Iris pigment epithelial cell (primary cell): ENCODE measurements around the gene C2orf76.
A peak's percentile ranks its signal among the peaks of the same experiment; 100 is the strongest.
"Not testable (repeated sequence)": the region's sequence is repeated elsewhere in the genome, so short reads cannot be mapped to it uniquely, and the experiment has no call there.

Experiments
- DNase-seq: peaks from one replicate; pipeline ENCODE4 v3.0.0-alpha.2; 2011; ENCODE audit warnings: low read depth

C2orf76 gene

GRCh38 chr2:119377294-119377992 is 10.8 kb upstream of the C2orf76 start:
- no peak for DNase-seq

GRCh38 chr2:119376810-119377209 is 10.2 kb upstream of the C2orf76 start:
- DNase-seq, result no peak

- not testable (repeated sequence) for DNase-seq
Measured at GRCh38 chr2:119376406-119376805, 9.8 kb upstream of the C2orf76 start.

GRCh38 chr2:119373907-119374745 is 7.5 kb upstream of the C2orf76 start:
- DNase-seq, result not testable (repeated sequence)

GRCh38 chr2:119372778-119373568 is 6.3 kb upstream of the C2orf76 start:
- DNase-seq, result no peak

- DNase-seq, result no peak
Measured at GRCh38 chr2:119371111-119371510, 4.5 kb upstream of the C2orf76 start.

- DNase-seq, result no peak
Measured at GRCh38 chr2:119369845-119370244, 3.2 kb upstream of the C2orf76 start.

- peak; percentile 8 for DNase-seq
Measured at GRCh38 chr2:119367472-119368099, 952 bp upstream of the C2orf76 start.

GRCh38 chr2:119366161-119366648 is 429 bp downstream of the C2orf76 start:
- peak; percentile 54 for DNase-seq

- DNase-seq, result no peak
Measured at GRCh38 chr2:119365436-119365835, 1.2 kb downstream of the C2orf76 start.

GRCh38 chr2:119364798-119365197 is 1.8 kb downstream of the C2orf76 start:
- no peak for DNase-seq

- DNase-seq, result no peak
Measured at GRCh38 chr2:119360423-119360966, 6.1 kb downstream of the C2orf76 start.

GRCh38 chr2:119359774-119360173 is 6.9 kb downstream of the C2orf76 start:
- no peak for DNase-seq

GRCh38 chr2:119354860-119355259 is 11.8 kb downstream of the C2orf76 start:
- DNase-seq, result no peak

GRCh38 chr2:119352357-119352756 is 14.3 kb downstream of the C2orf76 start:
- no peak for DNase-seq

- no peak for DNase-seq
Measured at GRCh38 chr2:119350311-119350998, 16.2 kb downstream of the C2orf76 start.

GRCh38 chr2:119349289-119349688 is 17.3 kb downstream of the C2orf76 start:
- no peak for DNase-seq

- no peak for DNase-seq
Measured at GRCh38 chr2:119341684-119342083, 24.9 kb downstream of the C2orf76 start.

- DNase-seq, result no peak
Measured at GRCh38 chr2:119339562-119339923, 27.1 kb downstream of the C2orf76 start.

GRCh38 chr2:119338826-119339561 is 27.6 kb downstream of the C2orf76 start:
- no peak for DNase-seq
